Glutamatergic neuron (in vitro differentiated cells): Measurements from ENCODE around the gene TTC1. TPM values are rescaled to one million over a fixed set of nuclear protein-coding genes. Genes with fewer than 3 reads are reported as not detected.

Experiments
- DNase-seq: peaks from one replicate; pipeline ENCODE4 v3.0.0; 2022
- H3K27ac Mint-ChIP-seq: one replicate; pipeline ENCODE4 v1.8.0; 2020; ENCODE audit warnings: mild to moderate bottlenecking, mixed read lengths, inconsistent platforms; ENCODE audit not compliant: unreplicated experiment
- H3K27me3 Mint-ChIP-seq: one replicate; pipeline ENCODE4 v1.8.0; 2020; ENCODE audit warnings: mild to moderate bottlenecking, moderate library complexity, mixed read lengths, inconsistent platforms; ENCODE audit not compliant: unreplicated experiment
- H3K36me3 Mint-ChIP-seq: one replicate; pipeline ENCODE4 v1.8.0; 2020; ENCODE audit warnings: mild to moderate bottlenecking, mixed read lengths, inconsistent platforms; ENCODE audit not compliant: unreplicated experiment
- H3K4me1 Mint-ChIP-seq: one replicate; pipeline ENCODE4 v1.8.0; 2020; ENCODE audit warnings: mild to moderate bottlenecking, low read depth, mixed read lengths, inconsistent platforms; ENCODE audit not compliant: unreplicated experiment
- H3K4me3 Mint-ChIP-seq: one replicate; pipeline ENCODE4 v1.8.0; 2020; ENCODE audit warnings: mild to moderate bottlenecking, mixed read lengths, inconsistent platforms; ENCODE audit not compliant: unreplicated experiment
- H3K9me3 Mint-ChIP-seq: one replicate; pipeline ENCODE4 v1.8.0; 2020; ENCODE audit warnings: mild to moderate bottlenecking, moderate library complexity, mixed read lengths, inconsistent platforms; ENCODE audit not compliant: unreplicated experiment
- total RNA-seq: library from RNA; stranded (reverse); fragmentation: NEBNext Ultra II Directional; extraction: Animal tissue kit (Norgen Biotek cat#: 25700); gene quantifications from one replicate; pipeline ENCODE4 v1.2.1, GENCODE V29; 2021; ENCODE audit not compliant: unreplicated experiment
- TF ChIP-seq, protein P1 (sequence below): fragments of 200-600 bp; sonication (generic); IDR thresholded peaks from one replicate; pipeline ENCODE4 v1.5.0; 2021; ENCODE audit not compliant: partially characterized antibody, unreplicated experiment

The TTC1 gene
- total RNA-seq, 1 donor from 2014 or later, result 41.0 TPM

GRCh38 chr5:160030631-160031377, 21.9 kb downstream of the TTC1 start:
- Mint-ChIP-seq H3K27me3 (no peaks in the 10 kb centered on the region), H3K4me3 (no peak overlapping the region), H3K36me3 (no peaks in the 10 kb centered on the region), H3K4me1 (no peaks in the 10 kb centered on the region), H3K27ac (peak overlapping the region; percentile 39), H3K9me3 (peaks cover 1% of the 10 kb centered on the region)
- TF ChIP-seq, protein P1, sequence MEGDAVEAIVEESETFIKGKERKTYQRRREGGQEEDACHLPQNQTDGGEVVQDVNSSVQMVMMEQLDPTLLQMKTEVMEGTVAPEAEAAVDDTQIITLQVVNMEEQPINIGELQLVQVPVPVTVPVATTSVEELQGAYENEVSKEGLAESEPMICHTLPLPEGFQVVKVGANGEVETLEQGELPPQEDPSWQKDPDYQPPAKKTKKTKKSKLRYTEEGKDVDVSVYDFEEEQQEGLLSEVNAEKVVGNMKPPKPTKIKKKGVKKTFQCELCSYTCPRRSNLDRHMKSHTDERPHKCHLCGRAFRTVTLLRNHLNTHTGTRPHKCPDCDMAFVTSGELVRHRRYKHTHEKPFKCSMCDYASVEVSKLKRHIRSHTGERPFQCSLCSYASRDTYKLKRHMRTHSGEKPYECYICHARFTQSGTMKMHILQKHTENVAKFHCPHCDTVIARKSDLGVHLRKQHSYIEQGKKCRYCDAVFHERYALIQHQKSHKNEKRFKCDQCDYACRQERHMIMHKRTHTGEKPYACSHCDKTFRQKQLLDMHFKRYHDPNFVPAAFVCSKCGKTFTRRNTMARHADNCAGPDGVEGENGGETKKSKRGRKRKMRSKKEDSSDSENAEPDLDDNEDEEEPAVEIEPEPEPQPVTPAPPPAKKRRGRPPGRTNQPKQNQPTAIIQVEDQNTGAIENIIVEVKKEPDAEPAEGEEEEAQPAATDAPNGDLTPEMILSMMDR, result no peak
- DNase-seq, result no peak

DNA sequence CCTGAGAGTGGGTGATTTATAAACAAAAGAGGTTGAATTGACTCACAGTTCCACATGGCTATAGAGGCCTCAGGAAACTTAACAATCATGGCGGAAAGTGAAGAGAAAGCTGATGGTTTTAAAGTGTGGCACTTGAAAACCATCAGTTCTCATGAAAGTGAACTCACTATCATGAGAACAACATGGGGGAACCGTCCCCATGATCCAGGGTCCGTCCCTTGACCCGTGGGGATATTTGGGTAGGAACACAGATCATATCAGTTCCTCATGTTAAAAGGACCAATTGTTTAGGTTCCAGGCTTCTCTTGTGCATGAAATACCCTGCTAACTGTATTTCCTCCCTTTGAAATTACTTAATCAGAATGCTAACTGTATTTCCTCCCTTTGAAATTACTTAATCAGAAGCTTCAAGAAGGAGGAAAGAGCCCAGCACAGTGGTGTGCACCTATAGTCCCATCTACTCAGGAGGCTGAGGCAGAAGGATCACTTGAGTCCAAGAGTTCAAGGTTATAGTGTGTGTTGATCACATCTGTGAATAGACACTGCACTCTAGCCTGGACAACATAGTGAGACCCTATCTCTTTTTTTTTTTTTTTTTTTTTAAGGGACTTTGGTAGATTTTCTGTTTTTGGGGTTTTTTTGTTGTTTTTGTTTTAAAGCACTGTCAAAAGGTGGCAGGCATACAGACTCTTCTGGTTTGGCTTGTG, 24.8 kb downstream of the TTC1 start:
- H3K9me3 Mint-ChIP-seq, result peaks cover 1% of the 10 kb centered on the region
- H3K27ac Mint-ChIP-seq, result no peak overlapping the region
- no peaks in the 10 kb centered on the region for H3K4me1 Mint-ChIP-seq
- H3K4me3 Mint-ChIP-seq, result no peak overlapping the region
- TF ChIP-seq, protein P1, result no peak
- DNase-seq, result no peak
- peaks cover 4% of the 10 kb centered on the region for H3K36me3 Mint-ChIP-seq
- no peaks in the 10 kb centered on the region for H3K27me3 Mint-ChIP-seq

- H3K9me3 Mint-ChIP-seq, result peaks cover 1% of the 10 kb centered on the region
- no peak overlapping the region for H3K27ac Mint-ChIP-seq
- H3K4me3 Mint-ChIP-seq, result no peak overlapping the region
- no peaks in the 10 kb centered on the region for H3K27me3 Mint-ChIP-seq
- H3K4me1 Mint-ChIP-seq, result no peaks in the 10 kb centered on the region
- TF ChIP-seq, protein P1, result no peak
- H3K36me3 Mint-ChIP-seq, result peaks cover 4% of the 10 kb centered on the region
- no peak for DNase-seq
Measured at GRCh38 chr5:160036243-160036642, 27.3 kb downstream of the TTC1 start.

DNA sequence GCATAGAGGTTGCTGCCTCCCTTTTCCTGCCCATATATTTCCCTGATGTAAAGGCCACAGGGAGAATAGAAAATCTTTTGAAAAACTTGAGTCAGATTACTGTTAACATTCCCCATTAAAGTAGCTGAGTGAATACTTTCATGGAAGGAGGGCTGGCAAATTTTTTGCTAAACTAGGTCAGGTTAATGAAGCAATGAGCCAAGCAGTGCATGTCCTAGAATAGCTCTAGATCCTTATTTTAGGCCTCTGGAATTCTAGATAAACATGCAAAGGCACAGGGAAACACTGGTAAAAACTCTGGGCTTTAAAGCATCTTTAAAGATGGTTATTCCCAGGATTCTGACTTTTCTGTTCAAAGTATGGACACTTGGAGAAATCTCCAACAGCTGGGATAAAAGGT, 27.9 kb downstream of the TTC1 start:
- no peak for DNase-seq
- no peak overlapping the region for H3K27ac Mint-ChIP-seq
- TF ChIP-seq, protein P1, result no peak
- no peaks in the 10 kb centered on the region for H3K4me1 Mint-ChIP-seq
- H3K27me3 Mint-ChIP-seq, result no peaks in the 10 kb centered on the region
- H3K36me3 Mint-ChIP-seq, result peaks cover 4% of the 10 kb centered on the region
- peaks cover 1% of the 10 kb centered on the region for H3K9me3 Mint-ChIP-seq
- no peak overlapping the region for H3K4me3 Mint-ChIP-seq
